ENCODE results near the gene CREB5.

CREB5 gene

DNA sequence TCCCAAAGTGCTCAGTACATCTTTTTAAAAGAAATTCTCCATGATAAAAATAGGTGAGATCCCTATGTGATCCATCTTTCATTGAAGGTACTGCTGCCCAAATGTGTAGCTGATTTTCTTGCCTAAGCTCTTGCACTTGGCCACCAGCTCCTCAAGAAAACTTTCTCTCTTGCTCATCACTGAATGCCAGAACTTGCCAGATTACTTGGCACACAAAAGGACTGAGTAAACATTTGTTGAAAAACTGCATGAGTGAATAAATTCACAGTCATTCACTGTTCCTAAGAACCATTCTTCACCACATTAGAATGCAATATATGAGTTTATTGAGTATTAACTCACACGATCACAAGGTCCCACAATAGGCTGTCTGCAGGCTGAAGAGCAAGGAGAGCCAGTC, 445.9 kb downstream of the CREB5 start:
- Histone ChIP-seq H3K36me3 (ENCODE audit: insufficient read depth, low read length) (no peaks in the 10 kb centered on the region), H3K9ac (ENCODE audit: low read depth, low read length, poor library complexity, severe bottlenecking) (no peak overlapping the region), H3K79me2 (ENCODE audit: insufficient read depth, low read length) (no peaks in the 10 kb centered on the region), H3K27me3 (ENCODE audit: insufficient read depth, low read length, poor library complexity, severe bottlenecking) (peaks cover 2% of the 10 kb centered on the region), H2AFZ (ENCODE audit: low read length) (no peak overlapping the region), H3K4me2 (ENCODE audit: low read depth, low read length, poor library complexity, severe bottlenecking) (no peak overlapping the region), H3K4me3 (ENCODE audit: low read length, poor library complexity, severe bottlenecking) (no peak overlapping the region), H3K4me1 (ENCODE audit: insufficient read depth, low read length, poor library complexity, severe bottlenecking) (no peaks in the 10 kb centered on the region), H3F3A (ENCODE audit: low read depth) (no peaks in the 10 kb centered on the region), H4K20me1 (ENCODE audit: insufficient read depth, low read length, poor library complexity, severe bottlenecking) (no peaks in the 10 kb centered on the region), H3K9me2 (replicated peaks; ENCODE audit: low read depth, low read length) (no peaks in the 10 kb centered on the region), H3K9me3 (ENCODE audit: insufficient read depth, low read depth, low read length) (no peaks in the 10 kb centered on the region)
- TF ChIP-seq EZH2phosphoT487 (IDR thresholded peaks at IDR 0.05; ENCODE audit: borderline replicate concordance), result no peak
- TF ChIP-seq, protein P1, sequence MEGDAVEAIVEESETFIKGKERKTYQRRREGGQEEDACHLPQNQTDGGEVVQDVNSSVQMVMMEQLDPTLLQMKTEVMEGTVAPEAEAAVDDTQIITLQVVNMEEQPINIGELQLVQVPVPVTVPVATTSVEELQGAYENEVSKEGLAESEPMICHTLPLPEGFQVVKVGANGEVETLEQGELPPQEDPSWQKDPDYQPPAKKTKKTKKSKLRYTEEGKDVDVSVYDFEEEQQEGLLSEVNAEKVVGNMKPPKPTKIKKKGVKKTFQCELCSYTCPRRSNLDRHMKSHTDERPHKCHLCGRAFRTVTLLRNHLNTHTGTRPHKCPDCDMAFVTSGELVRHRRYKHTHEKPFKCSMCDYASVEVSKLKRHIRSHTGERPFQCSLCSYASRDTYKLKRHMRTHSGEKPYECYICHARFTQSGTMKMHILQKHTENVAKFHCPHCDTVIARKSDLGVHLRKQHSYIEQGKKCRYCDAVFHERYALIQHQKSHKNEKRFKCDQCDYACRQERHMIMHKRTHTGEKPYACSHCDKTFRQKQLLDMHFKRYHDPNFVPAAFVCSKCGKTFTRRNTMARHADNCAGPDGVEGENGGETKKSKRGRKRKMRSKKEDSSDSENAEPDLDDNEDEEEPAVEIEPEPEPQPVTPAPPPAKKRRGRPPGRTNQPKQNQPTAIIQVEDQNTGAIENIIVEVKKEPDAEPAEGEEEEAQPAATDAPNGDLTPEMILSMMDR (conservative IDR thresholded peaks at IDR 0.05; ENCODE audit: low read length), result no peak

DNA sequence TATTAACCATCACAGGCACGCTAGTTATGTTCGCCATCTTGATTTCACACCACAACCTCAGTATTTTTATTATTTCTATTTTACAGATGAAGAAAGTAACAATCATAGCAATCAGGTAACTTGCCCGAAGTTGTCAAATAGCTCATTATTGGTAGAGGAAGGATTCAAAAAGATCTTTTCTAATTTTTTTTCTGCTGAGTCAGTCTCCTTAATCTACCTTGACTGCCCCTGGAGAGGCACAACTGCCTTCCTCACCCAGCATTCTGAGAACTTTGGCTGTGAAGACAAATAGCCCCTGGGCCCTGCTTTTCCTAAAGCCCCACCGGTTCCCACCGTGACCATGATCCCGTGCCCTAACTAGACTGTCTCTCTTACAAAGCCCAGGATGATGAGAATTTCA, 446.6 kb downstream of the CREB5 start:
- TF ChIP-seq, protein P1 (conservative IDR thresholded peaks at IDR 0.05; ENCODE audit: low read length), result no peak
- no peak for TF ChIP-seq EZH2phosphoT487 (IDR thresholded peaks at IDR 0.05; ENCODE audit: borderline replicate concordance)
- no peaks in the 10 kb centered on the region for H3K79me2 ChIP-seq (ENCODE audit: insufficient read depth, low read length)
- H3K9me2 ChIP-seq (replicated peaks; ENCODE audit: low read depth, low read length), result no peaks in the 10 kb centered on the region
- H3K4me3 ChIP-seq (ENCODE audit: low read length, poor library complexity, severe bottlenecking), result no peak overlapping the region
- H3K9ac ChIP-seq (ENCODE audit: low read depth, low read length, poor library complexity, severe bottlenecking), result no peak overlapping the region
- H3K36me3 ChIP-seq (ENCODE audit: insufficient read depth, low read length), result no peaks in the 10 kb centered on the region
- no peaks in the 10 kb centered on the region for H3K9me3 ChIP-seq (ENCODE audit: insufficient read depth, low read depth, low read length)
- no peaks in the 10 kb centered on the region for H3K4me1 ChIP-seq (ENCODE audit: insufficient read depth, low read length, poor library complexity, severe bottlenecking)
- H3F3A ChIP-seq (ENCODE audit: low read depth), result no peaks in the 10 kb centered on the region
- no peaks in the 10 kb centered on the region for H3K27me3 ChIP-seq (ENCODE audit: insufficient read depth, low read length, poor library complexity, severe bottlenecking)
- no peak overlapping the region for H3K4me2 ChIP-seq (ENCODE audit: low read depth, low read length, poor library complexity, severe bottlenecking)
- H4K20me1 ChIP-seq (ENCODE audit: insufficient read depth, low read length, poor library complexity, severe bottlenecking), result no peaks in the 10 kb centered on the region
- no peak overlapping the region for H2AFZ ChIP-seq (ENCODE audit: low read length)

DNA sequence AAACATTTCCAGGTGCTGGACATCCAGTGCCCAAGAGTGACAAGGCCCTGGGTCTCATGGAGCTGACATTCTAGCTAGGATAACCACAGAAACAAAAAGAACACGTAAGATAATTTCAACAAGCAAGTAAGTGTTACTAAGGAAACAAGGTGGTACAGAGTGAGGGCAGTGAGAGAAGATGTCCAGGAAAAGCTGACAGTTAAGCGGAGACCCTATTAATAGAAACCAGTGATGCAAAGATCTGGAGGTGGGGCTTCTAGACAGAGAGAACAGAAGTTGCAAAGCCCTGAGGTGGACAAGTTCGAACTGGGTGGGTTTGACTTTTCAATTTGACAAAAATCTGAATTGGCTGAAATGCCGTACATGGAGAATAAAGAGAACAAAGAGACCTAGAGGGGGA, 449.5 kb downstream of the CREB5 start:
- Histone ChIP-seq H3K9me2 (replicated peaks; ENCODE audit: low read depth, low read length) (no peaks in the 10 kb centered on the region), H3K36me3 (ENCODE audit: insufficient read depth, low read length) (no peaks in the 10 kb centered on the region), H3K4me2 (ENCODE audit: low read depth, low read length, poor library complexity, severe bottlenecking) (no peak overlapping the region), H4K20me1 (ENCODE audit: insufficient read depth, low read length, poor library complexity, severe bottlenecking) (no peaks in the 10 kb centered on the region), H3K9me3 (ENCODE audit: insufficient read depth, low read depth, low read length) (no peaks in the 10 kb centered on the region), H2AFZ (ENCODE audit: low read length) (no peak overlapping the region), H3K9ac (ENCODE audit: low read depth, low read length, poor library complexity, severe bottlenecking) (no peak overlapping the region), H3K4me1 (ENCODE audit: insufficient read depth, low read length, poor library complexity, severe bottlenecking) (no peaks in the 10 kb centered on the region), H3K4me3 (ENCODE audit: low read length, poor library complexity, severe bottlenecking) (no peak overlapping the region), H3F3A (ENCODE audit: low read depth) (no peaks in the 10 kb centered on the region), H3K27me3 (ENCODE audit: insufficient read depth, low read length, poor library complexity, severe bottlenecking) (no peaks in the 10 kb centered on the region), H3K79me2 (ENCODE audit: insufficient read depth, low read length) (no peaks in the 10 kb centered on the region)
- TF ChIP-seq, protein P1 (conservative IDR thresholded peaks at IDR 0.05; ENCODE audit: low read length), result no peak
- TF ChIP-seq EZH2phosphoT487 (IDR thresholded peaks at IDR 0.05; ENCODE audit: borderline replicate concordance), result no peak

Data from Loucy (cell line).